PC-9 (cell line): ENCODE measurements around the gene PKIB. TPM values are rescaled to one million over a fixed set of nuclear protein-coding genes. Genes with fewer than 3 reads are reported as not detected.

Source experiments
- BruUV-seq: library from RNA; stranded (reverse); fragments of 400-500 nt; replicated peaks from 2 replicates; lab custom pipeline; 2021; lab: Mats Ljungman, UMichigan
- CTCF ChIA-PET: fragments of 300-600 bp; sonication (Branson Sonifier 250); formaldehyde crosslinking; loops from one replicate; lab custom pipeline; 2022; ENCODE audit warnings: antibody characterized with exemption; lab: Charles Lee
- POLR2A ChIA-PET: fragments of 300-600 bp; sonication (Branson Sonifier 250); formaldehyde crosslinking; loops from one replicate; lab custom pipeline; 2022; ENCODE audit warnings: antibody characterized with exemption; ENCODE audit not compliant: unreplicated experiment; lab: Charles Lee
- DNase-seq, 2 experiments: peaks; one replicate each; pipeline versions ENCODE4 v3.0.0 to v3.0.0-alpha.2; 2015 to 2022; ENCODE audit warnings: mixed read lengths in 1 of 2
- H2AFZ ChIP-seq: fragments of 200-600 bp; sonication (generic); 2 replicates; pipeline ENCODE4 v1.8.1; 2017; ENCODE audit warnings: antibody characterized with exemption
- H3F3A ChIP-seq: fragments of 200-600 bp; sonication (generic); 2 replicates; pipeline ENCODE4 v1.8.1; 2017; ENCODE audit warnings: antibody characterized with exemption, mild to moderate bottlenecking, low read depth; ENCODE audit not compliant: insufficient read depth
- H3K27ac ChIP-seq: fragments of 200-600 bp; sonication (generic); 2 replicates; pipeline ENCODE4 v1.6.1; 2016; ENCODE audit warnings: mixed run types
- H3K27me3 ChIP-seq: fragments of 200-600 bp; sonication (generic); 2 replicates; pipeline ENCODE4 v1.6.1; 2016; ENCODE audit warnings: low read depth, mixed run types; ENCODE audit not compliant: insufficient read depth
- H3K36me3 ChIP-seq: fragments of 200-600 bp; sonication (generic); 2 replicates; pipeline ENCODE4 v1.6.1; 2016; ENCODE audit warnings: low read depth, mixed run types
- H3K4me1 ChIP-seq: fragments of 200-600 bp; sonication (generic); replicated peaks from 2 replicates; pipeline ENCODE4 v1.6.1; 2016; ENCODE audit warnings: mixed run types; ENCODE audit not compliant: insufficient read depth
- H3K4me2 ChIP-seq: fragments of 200-600 bp; sonication (generic); 2 replicates; pipeline ENCODE4 v1.6.1; 2017; ENCODE audit warnings: mixed run types
- H3K4me3 ChIP-seq: fragments of 200-600 bp; sonication (generic); 2 replicates; pipeline ENCODE4 v1.6.1; 2016; ENCODE audit warnings: mixed run types
- H3K79me2 ChIP-seq: fragments of 200-600 bp; sonication (generic); 2 replicates; pipeline ENCODE4 v1.6.1; 2017; ENCODE audit warnings: low read depth, mixed run types
- H3K9me2 ChIP-seq: fragments of 200-600 bp; sonication (generic); 2 replicates; pipeline ENCODE4 v1.8.1; 2017; ENCODE audit warnings: mild to moderate bottlenecking; ENCODE audit not compliant: insufficient read depth
- H3K9me3 ChIP-seq: fragments of 200-600 bp; sonication (generic); 2 replicates; pipeline ENCODE4 v1.8.1; 2016; ENCODE audit warnings: low read depth; ENCODE audit not compliant: insufficient read depth
- H4K20me1 ChIP-seq: fragments of 200-600 bp; sonication (generic); 2 replicates; pipeline ENCODE4 v1.8.1; 2017; ENCODE audit not compliant: insufficient read depth
- EZH2 ChIP-seq: fragments of 200-600 bp; sonication (generic); IDR thresholded peaks from 2 replicates; pipeline ENCODE4 v1.8.0; 2017; ENCODE audit warnings: antibody characterized with exemption, low read depth
- intact Hi-C: fragments of 100-400 bp; cut with micrococcal nuclease; formaldehyde crosslinking; loops from one replicate; pipeline ENCODE4 v1.10.0; 2022; ENCODE audit not compliant: unreplicated experiment
- total RNA-seq: library from RNA; stranded (reverse); gene quantifications from 2 replicates; pipeline ENCODE4 v1.2.3, GENCODE V29; 2021
- TF ChIP-seq, protein P1 (sequence below): fragments of 200-600 bp; sonication (generic); conservative IDR thresholded peaks from 2 replicates; pipeline ENCODE4 v1.6.1; 2017; ENCODE audit warnings: mixed run types, antibody characterized with exemption, mild to moderate bottlenecking, moderate library complexity

PKIB gene
- total RNA-seq, 1 experiment from 2014 or later = 7.0 TPM

DNA sequence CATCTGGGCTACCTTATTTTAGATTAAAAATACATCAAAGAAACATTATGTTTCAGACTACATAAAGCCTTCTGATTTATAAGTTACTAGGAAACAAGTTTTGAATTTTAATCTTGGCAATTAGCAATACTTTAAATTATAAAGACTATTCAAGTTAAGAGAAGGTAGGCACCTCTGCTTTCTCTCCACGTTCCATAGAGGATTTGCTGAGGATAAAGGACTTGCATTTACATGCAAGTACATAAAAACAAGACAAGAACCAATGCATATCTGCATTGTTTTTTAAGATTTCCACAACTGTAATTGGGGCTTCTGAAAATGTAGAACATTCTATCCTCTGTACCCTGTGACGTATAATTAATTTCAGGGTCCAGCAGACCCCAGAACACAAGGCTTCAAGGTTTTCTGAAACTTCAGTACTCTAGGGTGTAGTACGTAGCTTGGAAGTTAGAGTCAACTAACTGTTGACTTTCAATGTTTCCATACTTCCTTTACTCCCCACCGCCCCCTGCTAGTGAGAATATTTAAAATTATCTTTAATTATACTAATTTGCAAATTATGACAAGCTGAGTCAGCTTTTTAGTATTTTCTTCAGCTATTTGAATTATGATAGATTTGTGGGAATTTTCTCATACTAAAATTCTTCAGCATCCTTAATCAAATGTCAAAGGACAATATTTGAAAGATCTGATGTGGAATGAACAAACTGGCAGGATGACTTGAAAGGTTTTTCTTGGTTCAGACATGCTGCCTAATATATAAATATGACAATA lies 82.8 kb downstream of the PKIB start:
- intact Hi-C loops = no loop called here
- Histone ChIP-seq H2AFZ (no peak overlapping the region), H3K4me1 (peaks cover 50% of the 10 kb centered on the region), H3K4me2 (no peak overlapping the region), H3K9me2 (no peaks in the 10 kb centered on the region), H4K20me1 (no peaks in the 10 kb centered on the region), H3K4me3 (no peak overlapping the region), H3K27me3 (no peaks in the 10 kb centered on the region), H3F3A (peaks cover 26% of the 10 kb centered on the region), H3K27ac (peak overlapping the region; percentile 28; the same call in 1 of the 2 replicates), H3K9me3 (peaks cover 6% of the 10 kb centered on the region; the same call in 1 of the 2 replicates), H3K79me2 (no peaks in the 10 kb centered on the region), H3K36me3 (no peaks in the 10 kb centered on the region)
- no TSS peak for BruUV-seq
- ChIA-PET POLR2A (no interaction called here), CTCF (no interaction called here)
- no peak for DNase-seq
- TF ChIP-seq, protein P1, sequence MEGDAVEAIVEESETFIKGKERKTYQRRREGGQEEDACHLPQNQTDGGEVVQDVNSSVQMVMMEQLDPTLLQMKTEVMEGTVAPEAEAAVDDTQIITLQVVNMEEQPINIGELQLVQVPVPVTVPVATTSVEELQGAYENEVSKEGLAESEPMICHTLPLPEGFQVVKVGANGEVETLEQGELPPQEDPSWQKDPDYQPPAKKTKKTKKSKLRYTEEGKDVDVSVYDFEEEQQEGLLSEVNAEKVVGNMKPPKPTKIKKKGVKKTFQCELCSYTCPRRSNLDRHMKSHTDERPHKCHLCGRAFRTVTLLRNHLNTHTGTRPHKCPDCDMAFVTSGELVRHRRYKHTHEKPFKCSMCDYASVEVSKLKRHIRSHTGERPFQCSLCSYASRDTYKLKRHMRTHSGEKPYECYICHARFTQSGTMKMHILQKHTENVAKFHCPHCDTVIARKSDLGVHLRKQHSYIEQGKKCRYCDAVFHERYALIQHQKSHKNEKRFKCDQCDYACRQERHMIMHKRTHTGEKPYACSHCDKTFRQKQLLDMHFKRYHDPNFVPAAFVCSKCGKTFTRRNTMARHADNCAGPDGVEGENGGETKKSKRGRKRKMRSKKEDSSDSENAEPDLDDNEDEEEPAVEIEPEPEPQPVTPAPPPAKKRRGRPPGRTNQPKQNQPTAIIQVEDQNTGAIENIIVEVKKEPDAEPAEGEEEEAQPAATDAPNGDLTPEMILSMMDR = no peak
- TF ChIP-seq EZH2 = no peak

DNA sequence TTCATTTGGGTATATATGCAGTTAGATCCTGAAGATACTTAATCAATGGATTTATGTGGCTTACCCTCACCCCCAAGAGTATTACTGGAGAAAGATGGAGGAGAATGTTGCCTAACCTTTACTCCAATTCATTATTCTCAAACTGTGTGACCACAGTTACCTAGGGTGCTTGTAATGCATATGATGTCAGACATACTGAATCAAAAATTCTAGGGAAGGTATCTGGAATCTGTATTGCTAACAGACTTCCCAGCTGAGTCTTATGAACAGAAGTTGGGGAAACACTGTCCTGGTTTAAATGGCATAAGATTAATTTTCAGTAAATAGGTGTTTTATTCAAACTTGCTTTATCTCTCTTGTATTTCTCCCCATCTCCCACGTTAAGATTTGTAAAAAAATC lies 83.9 kb downstream of the PKIB start:
- CTCF ChIA-PET = no interaction called here
- intact Hi-C loops = no loop called here
- peaks cover 29% of the 10 kb centered on the region for H3F3A ChIP-seq
- DNase-seq = no peak
- H3K27me3 ChIP-seq = no peaks in the 10 kb centered on the region
- TF ChIP-seq EZH2 = no peak
- TF ChIP-seq, protein P1 = no peak
- no peaks in the 10 kb centered on the region for H3K36me3 ChIP-seq
- H3K9me3 ChIP-seq = peaks cover 6% of the 10 kb centered on the region; the same call in 1 of the 2 replicates
- peak overlapping the region; percentile 96 for H3K27ac ChIP-seq
- no peaks in the 10 kb centered on the region for H3K79me2 ChIP-seq
- BruUV-seq = no TSS peak
- no peak overlapping the region for H3K4me2 ChIP-seq
- peaks cover 58% of the 10 kb centered on the region for H3K4me1 ChIP-seq
- no peak overlapping the region for H2AFZ ChIP-seq
- H3K4me3 ChIP-seq = no peak overlapping the region
- no peaks in the 10 kb centered on the region for H4K20me1 ChIP-seq
- no peaks in the 10 kb centered on the region for H3K9me2 ChIP-seq
- POLR2A ChIA-PET = no interaction called here

DNA sequence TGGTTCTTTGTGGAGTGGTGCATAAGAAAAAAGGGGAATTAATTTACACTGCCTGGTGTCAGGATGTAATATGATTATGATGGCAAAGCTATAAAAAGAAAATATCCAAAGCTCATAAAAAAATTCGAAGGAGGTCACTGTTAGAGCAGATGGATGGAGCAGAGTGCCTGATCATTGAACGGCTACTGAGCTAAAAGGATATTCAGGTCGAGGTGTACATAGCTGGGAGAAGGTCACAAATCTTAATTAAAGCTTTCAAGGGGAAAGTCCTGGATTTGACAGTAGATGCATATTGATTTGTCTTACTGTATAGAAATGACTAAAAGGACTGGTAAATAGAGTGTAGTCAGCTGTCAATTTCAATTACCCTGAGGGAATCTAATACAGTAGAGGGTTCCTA lies 84.4 kb downstream of the PKIB start:
- Histone ChIP-seq H3K9me3 (peaks cover 6% of the 10 kb centered on the region; the same call in 1 of the 2 replicates), H3F3A (peaks cover 29% of the 10 kb centered on the region), H3K4me2 (no peak overlapping the region), H3K27me3 (no peaks in the 10 kb centered on the region), H3K27ac (peak overlapping the region; percentile 96), H3K4me3 (no peak overlapping the region), H4K20me1 (no peaks in the 10 kb centered on the region), H3K79me2 (no peaks in the 10 kb centered on the region), H2AFZ (no peak overlapping the region), H3K36me3 (no peaks in the 10 kb centered on the region), H3K4me1 (peaks cover 58% of the 10 kb centered on the region), H3K9me2 (no peaks in the 10 kb centered on the region)
- TF ChIP-seq, protein P1 = no peak
- TF ChIP-seq EZH2 = no peak
- BruUV-seq = no TSS peak
- DNase-seq = no peak
- intact Hi-C loops = no loop called here
- POLR2A ChIA-PET = no interaction called here
- CTCF ChIA-PET = no interaction called here
